Left lung (tissue), 10 donors: ENCODE data around the gene RNF144B. TPM values are rescaled to one million over a fixed set of nuclear protein-coding genes. Genes with fewer than 3 reads are reported as not detected.
A peak's percentile ranks its signal among the peaks of the same experiment; 100 is the strongest.
"Not testable (repeated sequence)": the region's sequence is repeated elsewhere in the genome, so short reads cannot be mapped to it uniquely, and the experiment has no call there.

Experiments used
- ATAC-seq: fragments of 200-7000 bp; cut with Tn5 transposase; one replicate; pipeline ENCODE4 v1.9.1; 2020; ENCODE audit warnings: moderate library complexity
- DNase-seq, 4 donors: peaks; one replicate each; pipeline ENCODE4 v3.0.0-alpha.2; 2013 to 2020
- H3K27ac ChIP-seq, 2 donors: fragments of 200-600 bp; sonication (generic) in 1 of 2; one replicate each; pipeline versions ENCODE4 v1.5.0 to v1.8.0; 2020 to 2021
- H3K27me3 ChIP-seq, 2 donors: fragments of 200-600 bp; sonication (generic) in 1 of 2; one replicate each; pipeline versions ENCODE4 v1.5.0 to v1.8.0; 2020 to 2021
- H3K36me3 ChIP-seq, 2 donors: fragments of 200-600 bp; sonication (generic) in 1 of 2; one replicate each; pipeline versions ENCODE4 v1.5.0 to v1.8.0; 2020 to 2021
- H3K4me1 ChIP-seq, 2 donors: fragments of 200-600 bp; one replicate each; pipeline ENCODE4 v1.8.0; 2021
- H3K4me3 ChIP-seq, 2 donors: fragments of 200-600 bp; sonication (generic) in 1 of 2; one replicate each; pipeline versions ENCODE4 v1.5.0 to v1.8.0; 2020 to 2021; ENCODE audit warnings: mild to moderate bottlenecking in 1 of 2
- H3K9me3 ChIP-seq, 2 donors: fragments of 200-600 bp; sonication (generic) in 1 of 2; one replicate each; pipeline versions ENCODE4 v1.5.0 to v1.8.0; 2020 to 2021
- CTCF ChIP-seq, 2 donors: fragments of 200-600 bp; sonication (generic) in 1 of 2; IDR thresholded peaks; one replicate each; pipeline versions ENCODE4 v1.5.0 to v1.8.0; 2021; ENCODE audit warnings: antibody characterized with exemption in 2 of 2
- intact Hi-C, 2 donors: fragments of 100-400 bp; cut with DNase I; formaldehyde crosslinking; loops; one replicate each; pipeline versions ENCODE4 v1.11.2 to v1.14.2; 2022
- polyA plus RNA-seq, 6 donors: library from polyadenylated mRNA; unstranded; fragments of 120-200 nt; gene quantifications; one replicate each; pipeline ENCODE4 v1.2.1, GENCODE V29; 2013; ENCODE audit not compliant: insufficient read length in 6 of 6
- total RNA-seq, 2 donors: library from RNA; stranded (reverse); fragmentation: NEBNext Ultra II Directional; extraction: Animal tissue kit (Norgen Biotek cat#: 25700); gene quantifications; one replicate each; pipeline ENCODE4 v1.2.1, GENCODE V29; 2021
- donor health status: DM: no; HTN: yes; CAD: no.
- donor health status: DM: no; HTN: no; CAD: no.

The RNF144B gene
- total and polyA plus RNA-seq, 8 donors: 13.9 to 74.8 (median 20.1) TPM

GRCh38 chr6:18360188-18360587 lies 27.0 kb upstream of the RNF144B start:
- H3K4me1 ChIP-seq: peaks cover 0 to 5% of the 10 kb centered on the region in 2 donors
- H3K27me3 ChIP-seq: no peaks in the 10 kb centered on the region
- no peak for DNase-seq
- H3K4me3 ChIP-seq: no peak overlapping the region
- no peak overlapping the region for H3K27ac ChIP-seq
- H3K9me3 ChIP-seq: no peaks in the 10 kb centered on the region
- TF ChIP-seq CTCF (IDR thresholded peaks at IDR 0.05): no peak
- peak; percentile 23 for ATAC-seq
- intact Hi-C loops: no loop called here
- H3K36me3 ChIP-seq: no peaks in the 10 kb centered on the region

- H3K4me1 ChIP-seq: peaks cover 0 to 5% of the 10 kb centered on the region in 2 donors
- H3K9me3 ChIP-seq: no peaks in the 10 kb centered on the region
- ATAC-seq (peak; percentile 77), DNase-seq (no peak)
- no peak overlapping the region for H3K27ac ChIP-seq
- TF ChIP-seq CTCF (IDR thresholded peaks at IDR 0.05): no peak
- H3K36me3 ChIP-seq: no peaks in the 10 kb centered on the region
- H3K27me3 ChIP-seq: no peaks in the 10 kb centered on the region
- intact Hi-C loops: no loop called here
- H3K4me3 ChIP-seq: no peak overlapping the region
These were observed 25.0 kb upstream of the RNF144B start for GRCh38 chr6:18362058-18362561.

GRCh38 chr6:18363746-18364145 lies 23.4 kb upstream of the RNF144B start:
- Histone ChIP-seq H3K9me3 (no peaks in the 10 kb centered on the region), H3K27me3 (no peaks in the 10 kb centered on the region), H3K4me1 (peaks cover 0 to 5% of the 10 kb centered on the region in 2 donors), H3K4me3 (no peak overlapping the region), H3K36me3 (no peaks in the 10 kb centered on the region), H3K27ac (no peak overlapping the region)
- DNase-seq: no peak
- TF ChIP-seq CTCF (IDR thresholded peaks at IDR 0.05): no peak
- intact Hi-C loops: no loop called here
- ATAC-seq: no peak

DNA sequence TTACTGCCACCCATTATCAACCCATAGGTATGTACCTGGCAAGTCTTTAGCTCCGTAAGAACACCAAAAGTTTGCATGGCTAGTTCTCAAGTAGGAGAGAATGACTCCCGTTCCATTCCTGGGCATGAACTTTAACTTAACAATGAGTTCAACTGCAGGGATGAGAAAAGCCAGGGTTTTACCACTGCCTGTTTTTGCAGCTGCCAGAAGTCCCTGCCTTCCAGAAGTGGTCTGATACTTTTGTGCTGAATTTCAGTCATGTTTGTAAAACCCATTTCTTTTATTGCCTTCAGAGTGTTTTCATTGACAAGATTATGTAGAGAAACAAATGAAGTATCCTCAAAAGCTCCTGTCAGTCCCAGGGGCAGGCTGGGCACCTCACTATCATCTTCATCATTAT lies 22.6 kb upstream of the RNF144B start:
- DNase-seq, ATAC-seq, H3K9me3 ChIP-seq, intact Hi-C loops, H3K4me3 ChIP-seq, H3K27ac ChIP-seq, H3K27me3 ChIP-seq, H3K4me1 ChIP-seq, H3K36me3 ChIP-seq: not testable (repeated sequence)

- no peaks in the 10 kb centered on the region for H3K9me3 ChIP-seq
- intact Hi-C loops: no loop called here
- no peak overlapping the region for H3K4me3 ChIP-seq
- no peaks in the 10 kb centered on the region for H3K4me1 ChIP-seq
- no peaks in the 10 kb centered on the region for H3K36me3 ChIP-seq
- peak in 1 of 4 donors; percentile 58 for DNase-seq
- no peak for TF ChIP-seq CTCF (IDR thresholded peaks at IDR 0.05)
- ATAC-seq: no peak
- H3K27me3 ChIP-seq: no peaks in the 10 kb centered on the region
- no peak overlapping the region for H3K27ac ChIP-seq
These were observed 19.8 kb upstream of the RNF144B start for GRCh38 chr6:18367371-18367770.
